Endothelial cell of umbilical vein (primary cell): Measurements from ENCODE around the gene SRGN.

ENCODE experiments used
- EZH2 ChIP-seq: IDR thresholded peaks from 2 replicates; pipeline ENCODE4 v1.6.1; 2012; ENCODE audit warnings: borderline replicate concordance, low read depth, mild to moderate bottlenecking, moderate library complexity, low read length, inconsistent platforms; ENCODE audit not compliant: severe bottlenecking
- FOS ChIP-seq: IDR thresholded peaks from 2 replicates; pipeline ENCODE4 v1.6.1; 2011; ENCODE audit warnings: mild to moderate bottlenecking, low read length, moderate library complexity, borderline replicate concordance; ENCODE audit not compliant: insufficient read depth
- GATA2 ChIP-seq: IDR thresholded peaks from 2 replicates; pipeline ENCODE4 v1.7.0; 2011; ENCODE audit warnings: low read depth, mild to moderate bottlenecking, moderate library complexity, mixed read lengths, low read length; ENCODE audit not compliant: insufficient read length, insufficient read depth
- MYC ChIP-seq: IDR thresholded peaks from one replicate; pipeline ENCODE4 v1.6.1; 2011; ENCODE audit warnings: mild to moderate bottlenecking, low read depth, low read length
- POLR2A ChIP-seq: IDR thresholded peaks from 2 replicates; pipeline ENCODE4 v1.6.1; 2012; ENCODE audit warnings: low read depth, mild to moderate bottlenecking, control low read depth, low read length
- POLR2AphosphoS5 ChIP-seq: IDR thresholded peaks from 2 replicates; pipeline ENCODE4 v1.6.1; 2012; ENCODE audit warnings: low read depth, mild to moderate bottlenecking, control low read depth, low read length, moderate library complexity; ENCODE audit not compliant: insufficient read depth
- TF ChIP-seq, protein P1 (sequence below), 2 donors: IDR thresholded peaks; 1 replicate in 1 of 2; 2 replicates in 1 of 2; pipeline ENCODE4 v1.5.1; 2011; ENCODE audit warnings: low read length in 2 of 2, mild to moderate bottlenecking in 2 of 2, moderate library complexity in 2 of 2, control low read depth in 1 of 2, inconsistent platforms in 1 of 2, low read depth in 1 of 2; ENCODE audit not compliant: insufficient read depth in 1 of 2; ENCODE audit errors: extremely low read depth in 1 of 2
- TF ChIP-seq, protein P2 (sequence below): IDR thresholded peaks from 2 replicates; pipeline ENCODE4 v1.6.1; 2011; ENCODE audit not compliant: insufficient read depth, insufficient read length

DNA sequence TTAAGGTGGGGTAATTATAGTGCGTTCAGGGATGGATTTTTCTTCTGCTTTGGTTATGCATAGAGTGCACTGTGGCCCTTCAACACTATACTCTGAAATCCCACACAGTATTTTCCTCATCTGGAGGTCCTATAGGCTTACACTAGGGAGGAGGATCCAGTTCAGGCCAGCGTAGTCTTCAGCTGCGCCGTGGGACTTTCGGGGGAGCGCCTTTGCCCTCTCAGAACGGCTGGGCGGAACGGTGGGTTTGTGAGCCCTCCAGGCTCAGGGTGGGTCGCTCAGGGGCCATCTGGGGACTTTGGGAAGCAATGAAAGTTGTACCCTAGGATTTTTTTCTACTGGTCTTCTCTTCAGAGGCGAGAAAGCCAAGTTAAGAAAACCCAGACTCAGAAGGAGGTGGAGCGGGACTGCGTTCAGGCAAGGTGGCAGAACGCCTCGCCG, 35.4 kb downstream of the SRGN start:
- TF ChIP-seq, protein P1, sequence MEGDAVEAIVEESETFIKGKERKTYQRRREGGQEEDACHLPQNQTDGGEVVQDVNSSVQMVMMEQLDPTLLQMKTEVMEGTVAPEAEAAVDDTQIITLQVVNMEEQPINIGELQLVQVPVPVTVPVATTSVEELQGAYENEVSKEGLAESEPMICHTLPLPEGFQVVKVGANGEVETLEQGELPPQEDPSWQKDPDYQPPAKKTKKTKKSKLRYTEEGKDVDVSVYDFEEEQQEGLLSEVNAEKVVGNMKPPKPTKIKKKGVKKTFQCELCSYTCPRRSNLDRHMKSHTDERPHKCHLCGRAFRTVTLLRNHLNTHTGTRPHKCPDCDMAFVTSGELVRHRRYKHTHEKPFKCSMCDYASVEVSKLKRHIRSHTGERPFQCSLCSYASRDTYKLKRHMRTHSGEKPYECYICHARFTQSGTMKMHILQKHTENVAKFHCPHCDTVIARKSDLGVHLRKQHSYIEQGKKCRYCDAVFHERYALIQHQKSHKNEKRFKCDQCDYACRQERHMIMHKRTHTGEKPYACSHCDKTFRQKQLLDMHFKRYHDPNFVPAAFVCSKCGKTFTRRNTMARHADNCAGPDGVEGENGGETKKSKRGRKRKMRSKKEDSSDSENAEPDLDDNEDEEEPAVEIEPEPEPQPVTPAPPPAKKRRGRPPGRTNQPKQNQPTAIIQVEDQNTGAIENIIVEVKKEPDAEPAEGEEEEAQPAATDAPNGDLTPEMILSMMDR (IDR thresholded peaks at IDR 0.05; ENCODE audit: extremely low read depth in 1 of 2, insufficient read depth in 1 of 2, low read depth in 1 of 2, low read length in 2 of 2) = no peak
- TF ChIP-seq MYC = no peak
- TF ChIP-seq, protein P2, sequence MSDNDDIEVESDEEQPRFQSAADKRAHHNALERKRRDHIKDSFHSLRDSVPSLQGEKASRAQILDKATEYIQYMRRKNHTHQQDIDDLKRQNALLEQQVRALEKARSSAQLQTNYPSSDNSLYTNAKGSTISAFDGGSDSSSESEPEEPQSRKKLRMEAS = no peak
- no peak for TF ChIP-seq EZH2
- TF ChIP-seq POLR2A = no peak
- no peak for TF ChIP-seq GATA2
- no peak for TF ChIP-seq POLR2AphosphoS5
- TF ChIP-seq FOS = no peak
